Stomach smooth muscle (tissue), 2 donors: ENCODE results near the gene MAN2C1.
"Not testable (repeated sequence)": the region's sequence is repeated elsewhere in the genome, so short reads cannot be mapped to it uniquely, and the experiment has no call there.

Experiments
- H3K27ac ChIP-seq: one replicate; pipeline ENCODE4 v1.7.0; 2013; ENCODE audit warnings: mild to moderate bottlenecking, low read length, inconsistent platforms
- H3K27me3 ChIP-seq, 2 donors: one replicate each; pipeline ENCODE4 v1.7.0; 2013; ENCODE audit warnings: low read length in 2 of 2; ENCODE audit not compliant: insufficient read depth in 2 of 2, control insufficient read depth in 1 of 2
- H3K36me3 ChIP-seq, 2 donors: one replicate each; pipeline ENCODE4 v1.7.0; 2013; ENCODE audit warnings: low read length in 2 of 2; ENCODE audit not compliant: control insufficient read depth in 2 of 2, insufficient read depth in 2 of 2
- H3K4me1 ChIP-seq: one replicate; pipeline ENCODE4 v1.7.0; 2013; ENCODE audit warnings: low read length; ENCODE audit not compliant: control insufficient read depth, insufficient read depth
- H3K4me3 ChIP-seq, 2 donors: one replicate each; pipeline ENCODE4 v1.7.0; 2013; ENCODE audit warnings: low read length in 2 of 2
- H3K9ac ChIP-seq, 2 donors: one replicate each; pipeline ENCODE4 v1.7.0; 2013; ENCODE audit warnings: low read length in 2 of 2, mild to moderate bottlenecking in 1 of 2
- H3K9me3 ChIP-seq, 2 donors: one replicate each; pipeline ENCODE4 v1.7.0; 2013; ENCODE audit warnings: low read length in 2 of 2; ENCODE audit not compliant: control insufficient read depth in 2 of 2
- donor health status: healthy.
- donor health status: Pancreatic carcinoma.

Gene MAN2C1

GRCh38 chr15:75327491-75327890 lies 40.9 kb downstream of the MAN2C1 start:
- H3K27ac ChIP-seq: no peak overlapping the region
- H3K4me3 ChIP-seq: no peak overlapping the region
- no peaks in the 10 kb centered on the region for H3K4me1 ChIP-seq
- H3K9ac ChIP-seq: no peak overlapping the region
- H3K27me3 ChIP-seq: no peaks in the 10 kb centered on the region
- H3K9me3 ChIP-seq: no peaks in the 10 kb centered on the region
- H3K36me3 ChIP-seq: no peaks in the 10 kb centered on the region

GRCh38 chr15:75327005-75327404 lies 41.4 kb downstream of the MAN2C1 start:
- H3K27me3 ChIP-seq: no peaks in the 10 kb centered on the region
- no peaks in the 10 kb centered on the region for H3K36me3 ChIP-seq
- no peak overlapping the region for H3K27ac ChIP-seq
- H3K4me3 ChIP-seq: no peak overlapping the region
- no peaks in the 10 kb centered on the region for H3K4me1 ChIP-seq
- H3K9ac ChIP-seq: no peak overlapping the region
- H3K9me3 ChIP-seq: no peaks in the 10 kb centered on the region

- Histone ChIP-seq H3K36me3 (no peaks in the 10 kb centered on the region), H3K27me3 (no peaks in the 10 kb centered on the region), H3K27ac (no peak overlapping the region), H3K4me1 (no peaks in the 10 kb centered on the region), H3K9ac (no peak overlapping the region), H3K9me3 (no peaks in the 10 kb centered on the region), H3K4me3 (no peak overlapping the region)
Measured at GRCh38 chr15:75325922-75326321, 42.5 kb downstream of the MAN2C1 start.

- no peaks in the 10 kb centered on the region for H3K27me3 ChIP-seq
- H3K9ac ChIP-seq: no peak overlapping the region
- H3K4me1 ChIP-seq: no peaks in the 10 kb centered on the region
- no peaks in the 10 kb centered on the region for H3K36me3 ChIP-seq
- no peak overlapping the region for H3K4me3 ChIP-seq
- no peak overlapping the region for H3K27ac ChIP-seq
- H3K9me3 ChIP-seq: no peaks in the 10 kb centered on the region
Measured at GRCh38 chr15:75321711-75322110, 46.7 kb downstream of the MAN2C1 start.

- not testable (repeated sequence) for H3K36me3 ChIP-seq, H3K4me3 ChIP-seq, H3K27me3 ChIP-seq, H3K27ac ChIP-seq, H3K9me3 ChIP-seq, H3K4me1 ChIP-seq, H3K9ac ChIP-seq
Measured at GRCh38 chr15:75319231-75319897, 49.0 kb downstream of the MAN2C1 start.

- Histone ChIP-seq H3K27me3 (peaks cover 0 to 2% of the 10 kb centered on the region in 2 donors), H3K27ac (no peak overlapping the region), H3K36me3 (no peaks in the 10 kb centered on the region), H3K4me1 (no peaks in the 10 kb centered on the region), H3K9ac (no peak overlapping the region), H3K9me3 (no peaks in the 10 kb centered on the region), H3K4me3 (no peak overlapping the region)
Measured at GRCh38 chr15:75314552-75315290, 53.7 kb downstream of the MAN2C1 start.

- Histone ChIP-seq H3K27me3 (peaks cover 2 to 4% of the 10 kb centered on the region in 2 donors), H3K4me3 (no peak overlapping the region), H3K4me1 (no peaks in the 10 kb centered on the region), H3K9ac (no peak overlapping the region), H3K36me3 (no peaks in the 10 kb centered on the region), H3K9me3 (no peaks in the 10 kb centered on the region), H3K27ac (no peak overlapping the region)
Measured at GRCh38 chr15:75313116-75313845, 55.1 kb downstream of the MAN2C1 start.

- H3K27me3 ChIP-seq, H3K9me3 ChIP-seq, H3K27ac ChIP-seq, H3K4me3 ChIP-seq, H3K36me3 ChIP-seq, H3K4me1 ChIP-seq, H3K9ac ChIP-seq: not testable (repeated sequence)
Measured at GRCh38 chr15:75312548-75312947, 55.9 kb downstream of the MAN2C1 start.

GRCh38 chr15:75309711-75310110 lies 58.7 kb downstream of the MAN2C1 start:
- H3K4me1 ChIP-seq: no peaks in the 10 kb centered on the region

GRCh38 chr15:75307778-75308390 lies 60.5 kb downstream of the MAN2C1 start:
- H3K36me3 ChIP-seq: no peaks in the 10 kb centered on the region
- no peak overlapping the region for H3K4me3 ChIP-seq
- H3K27me3 ChIP-seq: peaks cover 8 to 16% of the 10 kb centered on the region in 2 donors
- no peak overlapping the region for H3K27ac ChIP-seq
- no peaks in the 10 kb centered on the region for H3K9me3 ChIP-seq
- H3K4me1 ChIP-seq: no peaks in the 10 kb centered on the region
- no peak overlapping the region for H3K9ac ChIP-seq

More at GRCh38 chr15:75309711-75310110, 58.7 kb downstream of the MAN2C1 start:
- H3K4me3 ChIP-seq: no peak overlapping the region
- no peak overlapping the region for H3K9ac ChIP-seq
- peaks cover 10 to 13% of the 10 kb centered on the region in 2 donors for H3K27me3 ChIP-seq
- no peaks in the 10 kb centered on the region for H3K36me3 ChIP-seq
- no peak overlapping the region for H3K27ac ChIP-seq
- no peaks in the 10 kb centered on the region for H3K9me3 ChIP-seq
